ENCODE data around the gene NEU4.
"Not testable (repeated sequence)": the region's sequence is repeated elsewhere in the genome, so short reads cannot be mapped to it uniquely, and the experiment has no call there.

NEU4 gene

GRCh38 chr2:241774419-241775222 lies 34.4 kb upstream of the NEU4 start:
- intact Hi-C loops (cut with DNase I) = no loop called here
- peak in 1 of 10 donors; percentile 79 for DNase-seq

GRCh38 chr2:241775223-241776177 lies 33.5 kb upstream of the NEU4 start:
- intact Hi-C loops (cut with DNase I) = no loop called here
- peak in 2 of 10 donors; percentile 70 to 86 for DNase-seq

- intact Hi-C loops (cut with DNase I) = no loop called here
- peak in 1 of 10 donors; percentile 64 for DNase-seq
These were observed 32.4 kb upstream of the NEU4 start, which contains the start of gene GAL3ST2 for GRCh38 chr2:241776336-241777169. GAL3ST2 (plus strand) TSS chr2:241776822; CDS start chr2:241776956, 134 bp downstream.

- intact Hi-C loops (cut with DNase I) = no loop called here
- peak in 1 of 10 donors; percentile 64 for DNase-seq
These were observed 31.8 kb upstream of the NEU4 start for GRCh38 chr2:241777170-241777685.

GRCh38 chr2:241777686-241778627 lies 31.0 kb upstream of the NEU4 start:
- DNase-seq = peak in 1 of 10 donors; percentile 30
- intact Hi-C loops (cut with DNase I) = no loop called here

- intact Hi-C loops (cut with DNase I) = no loop called here
- no peak for DNase-seq
These were observed 27.9 kb upstream of the NEU4 start for GRCh38 chr2:241780939-241781569.

- intact Hi-C loops (cut with DNase I) = not testable (repeated sequence)
These were observed 26.9 kb upstream of the NEU4 start for GRCh38 chr2:241782053-241782452.

GRCh38 chr2:241788135-241788534 lies 20.9 kb upstream of the NEU4 start:
- intact Hi-C loops (cut with DNase I) = no loop called here
- DNase-seq = no peak

More at GRCh38 chr2:241782053-241782452, 26.9 kb upstream of the NEU4 start:
- not testable (repeated sequence) for DNase-seq

- no peak for DNase-seq
- intact Hi-C loops (cut with DNase I) = no loop called here
These were observed 20.4 kb upstream of the NEU4 start for GRCh38 chr2:241788572-241788971.

- intact Hi-C loops (cut with DNase I); DNase-seq: not testable (repeated sequence)
These were observed 17.6 kb upstream of the NEU4 start for GRCh38 chr2:241791385-241791784.

GRCh38 chr2:241793385-241793784 lies 15.6 kb upstream of the NEU4 start:
- no peak for DNase-seq
- intact Hi-C loops (cut with DNase I) = no loop called here

GRCh38 chr2:241794250-241794823 lies 14.7 kb upstream of the NEU4 start:
- intact Hi-C loops (cut with DNase I) = no loop called here
- peak in 3 of 10 donors; percentile 58 to 72 (median 60) for DNase-seq

GRCh38 chr2:241795021-241795999 lies 13.7 kb upstream of the NEU4 start:
- intact Hi-C loops (cut with DNase I) = no loop called here
- DNase-seq = peak in 3 of 10 donors; percentile 12 to 76 (median 73)

GRCh38 chr2:241796209-241796608 lies 12.8 kb upstream of the NEU4 start:
- peak in 2 of 10 donors; percentile 44 to 67 for DNase-seq
- intact Hi-C loops (cut with DNase I) = no loop called here

GRCh38 chr2:241796610-241797138 lies 12.3 kb upstream of the NEU4 start:
- peak in 5 of 10 donors; percentile 9 to 80 (median 59) for DNase-seq
- intact Hi-C loops (cut with DNase I) = no loop called here

- peak in 6 of 10 donors; percentile 7 to 84 (median 54) for DNase-seq
- intact Hi-C loops (cut with DNase I) = no loop called here
These were observed 11.4 kb upstream of the NEU4 start for GRCh38 chr2:241797441-241798080.
